Osteoblast (primary cell): ENCODE data around the gene PPP6R3. TPM values are rescaled to one million over a fixed set of nuclear protein-coding genes. Genes with fewer than 3 reads are reported as not detected.
"Not testable (repeated sequence)": the region's sequence is repeated elsewhere in the genome, so short reads cannot be mapped to it uniquely, and the experiment has no call there.

Experiments used
- DNase-seq: peaks from one replicate; pipeline ENCODE4 v3.0.0; 2011; ENCODE audit warnings: low spot score, mixed read lengths; ENCODE audit not compliant: insufficient read length; ENCODE audit errors: missing footprints
- H2AFZ ChIP-seq: 2 replicates; pipeline ENCODE4 v1.6.0; 2011; ENCODE audit warnings: mild to moderate bottlenecking, low read length
- H3K27ac ChIP-seq: 2 replicates; pipeline ENCODE4 v1.5.1; 2011; ENCODE audit warnings: mild to moderate bottlenecking, low read depth, low read length, moderate library complexity
- H3K27me3 ChIP-seq: 2 replicates; pipeline ENCODE4 v1.6.0; 2012; ENCODE audit warnings: mild to moderate bottlenecking, control low read depth, inconsistent platforms, low read length, moderate library complexity; ENCODE audit not compliant: insufficient read depth
- H3K36me3 ChIP-seq: 2 replicates; pipeline ENCODE4 v1.5.1; 2011; ENCODE audit warnings: mild to moderate bottlenecking, low read length, control low read depth, moderate library complexity; ENCODE audit not compliant: insufficient read depth
- H3K4me1 ChIP-seq: 2 replicates; pipeline ENCODE4 v1.5.1; 2011; ENCODE audit warnings: mild to moderate bottlenecking, low read length, control low read depth, moderate library complexity; ENCODE audit not compliant: insufficient read depth
- H3K4me2 ChIP-seq: 2 replicates; pipeline ENCODE4 v1.6.0; 2011; ENCODE audit warnings: mild to moderate bottlenecking, low read length; ENCODE audit not compliant: insufficient read depth
- H3K4me3 ChIP-seq: fragments of 200-600 bp; sonication (generic); 3 replicates; pipeline ENCODE4 v1.5.1; 2012; ENCODE audit warnings: mild to moderate bottlenecking, low read length, inconsistent platforms; ENCODE audit not compliant: insufficient read depth
- H3K79me2 ChIP-seq: 2 replicates; pipeline ENCODE4 v1.6.0; 2012; ENCODE audit warnings: mild to moderate bottlenecking, low read length, control low read depth, inconsistent platforms; ENCODE audit not compliant: insufficient read depth
- H3K9me3 ChIP-seq: 2 replicates; pipeline ENCODE4 v1.5.1; 2011; ENCODE audit warnings: low read depth, low read length, control low read depth
- H4K20me1 ChIP-seq: 2 replicates; pipeline ENCODE4 v1.6.0; 2012; ENCODE audit warnings: mild to moderate bottlenecking, low read length, control low read depth; ENCODE audit not compliant: insufficient read depth
- CTCF ChIP-seq: IDR thresholded peaks from 2 replicates; pipeline ENCODE4 v1.5.1; 2011; ENCODE audit warnings: mild to moderate bottlenecking, low read depth, low read length, moderate library complexity; ENCODE audit errors: extremely low read depth
- total RNA-seq: library from RNA; depleted of rRNA; stranded (reverse); fragments of >200 nt; gene quantifications from 2 replicates; pipeline ENCODE4 v1.2.3, GENCODE V29; 2012

Gene PPP6R3
- total RNA-seq, 1 donor: 131 TPM

- no peaks in the 10 kb centered on the region for H3K79me2 ChIP-seq
- peak overlapping the region; percentile 51 for H2AFZ ChIP-seq
- H3K36me3 ChIP-seq: no peaks in the 10 kb centered on the region
- H4K20me1 ChIP-seq: no peaks in the 10 kb centered on the region
- peak; percentile 99 for DNase-seq
- H3K4me1 ChIP-seq: no peaks in the 10 kb centered on the region
- no peak overlapping the region for H3K4me3 ChIP-seq
- H3K9me3 ChIP-seq: no peaks in the 10 kb centered on the region
- H3K27ac ChIP-seq: no peak overlapping the region
- peak; percentile 79 for TF ChIP-seq CTCF
- H3K27me3 ChIP-seq: no peaks in the 10 kb centered on the region
- H3K4me2 ChIP-seq: no peak overlapping the region
These were observed 13.3 kb upstream of the PPP6R3 start for GRCh38 chr11:68447015-68447801.

GRCh38 chr11:68447914-68448313 lies 12.6 kb upstream of the PPP6R3 start:
- H2AFZ ChIP-seq, H3K79me2 ChIP-seq, H3K27me3 ChIP-seq, DNase-seq, H3K36me3 ChIP-seq, H3K4me3 ChIP-seq, H3K9me3 ChIP-seq, H4K20me1 ChIP-seq, H3K4me2 ChIP-seq, H3K4me1 ChIP-seq, H3K27ac ChIP-seq: not testable (repeated sequence)

- DNase-seq: no peak
These were observed 11.9 kb upstream of the PPP6R3 start for GRCh38 chr11:68448604-68449011.

GRCh38 chr11:68449951-68450350 lies 10.6 kb upstream of the PPP6R3 start:
- DNase-seq: peak; percentile 62
- Histone ChIP-seq H3K27me3 (peaks cover 3% of the 10 kb centered on the region), H3K36me3 (no peaks in the 10 kb centered on the region), H4K20me1 (no peaks in the 10 kb centered on the region), H3K4me3 (no peak overlapping the region), H3K4me2 (no peak overlapping the region), H3K4me1 (no peaks in the 10 kb centered on the region), H3K9me3 (no peaks in the 10 kb centered on the region), H3K27ac (no peak overlapping the region), H2AFZ (no peak overlapping the region), H3K79me2 (no peaks in the 10 kb centered on the region)
- no peak for TF ChIP-seq CTCF

More at GRCh38 chr11:68448604-68449011, 11.9 kb upstream of the PPP6R3 start:
- TF ChIP-seq CTCF: no peak
- no peaks in the 10 kb centered on the region for H3K27me3 ChIP-seq
- no peaks in the 10 kb centered on the region for H3K79me2 ChIP-seq
- H3K36me3 ChIP-seq: no peaks in the 10 kb centered on the region
- H3K4me1 ChIP-seq: no peaks in the 10 kb centered on the region
- no peaks in the 10 kb centered on the region for H4K20me1 ChIP-seq
- H3K4me2 ChIP-seq: no peak overlapping the region
- no peak overlapping the region for H3K4me3 ChIP-seq
- no peak overlapping the region for H3K27ac ChIP-seq
- no peaks in the 10 kb centered on the region for H3K9me3 ChIP-seq
- H2AFZ ChIP-seq: no peak overlapping the region
